HepG2 (cell line): ENCODE data around the gene MS4A10. TPM values are rescaled to one million over a fixed set of nuclear protein-coding genes. Genes with fewer than 3 reads are reported as not detected.
A peak's percentile ranks its signal among the peaks of the same experiment; 100 is the strongest.

ENCODE experiments used
- IKZF4 ChIP-seq: sonication (generic); formaldehyde crosslinking; IDR thresholded peaks from 2 replicates; pipeline ENCODE4 v1.5.1; 2020; ENCODE audit warnings: borderline replicate concordance, mild to moderate bottlenecking, low read depth, missing genetic modification reagents; ENCODE audit errors: not compliant biosample characterization
- MLX ChIP-seq: IDR thresholded peaks from 2 replicates; pipeline ENCODE4 v1.6.1; 2016
- NAIF1 ChIP-seq: sonication (generic); formaldehyde crosslinking; IDR thresholded peaks from 2 replicates; pipeline ENCODE4 v1.5.0; 2020; ENCODE audit warnings: mild to moderate bottlenecking, missing genetic modification reagents, borderline replicate concordance
- PRDM4 ChIP-seq: sonication (generic); formaldehyde crosslinking; IDR thresholded peaks from 2 replicates; pipeline ENCODE4 v1.9.0; 2021; ENCODE audit warnings: missing genetic modification reagents, borderline replicate concordance
- TRAFD1 ChIP-seq: sonication (generic); formaldehyde crosslinking; IDR thresholded peaks from 2 replicates; pipeline ENCODE4 v1.5.1; 2020; ENCODE audit warnings: missing genetic modification reagents, mild to moderate bottlenecking, borderline replicate concordance
- ZBTB14 ChIP-seq: sonication (generic); formaldehyde crosslinking; IDR thresholded peaks from 2 replicates; pipeline ENCODE4 v1.4.0; 2020; ENCODE audit warnings: missing genetic modification reagents
- ZNF160 ChIP-seq: sonication (generic); formaldehyde crosslinking; IDR thresholded peaks from 2 replicates; pipeline ENCODE4 v1.8.0; 2022; ENCODE audit warnings: mild to moderate bottlenecking, inconsistent platforms, missing genetic modification reagents
- ZNF207 ChIP-seq: fragments of 450-650 bp; IDR thresholded peaks from 2 replicates; pipeline ENCODE4 v1.6.1; 2016; ENCODE audit warnings: antibody characterized with exemption, borderline replicate concordance
- ZNF576 ChIP-seq: sonication (generic); formaldehyde crosslinking; IDR thresholded peaks from 2 replicates; pipeline ENCODE4 v1.4.0; 2020; ENCODE audit warnings: mild to moderate bottlenecking, missing genetic modification reagents
- ZNF770 ChIP-seq: sonication (generic); formaldehyde crosslinking; IDR thresholded peaks from 2 replicates; pipeline ENCODE4 v1.5.0; 2020; ENCODE audit warnings: mild to moderate bottlenecking, missing genetic modification reagents
- ZNF839 ChIP-seq: sonication (generic); formaldehyde crosslinking; IDR thresholded peaks from 2 replicates; pipeline ENCODE4 v1.4.0; 2020; ENCODE audit warnings: missing genetic modification reagents, mild to moderate bottlenecking, borderline replicate concordance
- ZSCAN5A ChIP-seq: sonication (generic); formaldehyde crosslinking; IDR thresholded peaks from 2 replicates; pipeline ENCODE4 v1.8.0; 2022; ENCODE audit warnings: mild to moderate bottlenecking, missing genetic modification reagents, borderline replicate concordance
- polyA plus RNA-seq, 8 experiments: library from polyadenylated mRNA; depleted of rRNA in 3 of 8; stranded (reverse) in 7 of 8; unstranded in 1 of 8; fragments of >200 nt; fragmentation: Illumina TruSeq in 4 of 8; extraction: Trizol in 4 of 8; gene quantifications; 2 replicates each; pipeline versions ENCODE4 v1.2.1 to v1.2.3, GENCODE V29; 2011 to 2016; ENCODE audit warnings: low read depth in 4 of 8, missing spikeins in 1 of 8, mixed read lengths in 1 of 8; ENCODE audit not compliant: insufficient read depth in 1 of 8
- total RNA-seq, 5 experiments: library from RNA; depleted of rRNA; stranded (reverse); fragments of >200 nt; fragmentation: Illumina TruSeq; extraction: Trizol; gene quantifications; 2 replicates each; pipeline ENCODE4 v1.2.3, GENCODE V29; 2016; ENCODE audit warnings: low read depth in 1 of 5

MS4A10 gene
- total and polyA plus RNA-seq, 2 of the 13 experiments (the other 11 are each of a cell fraction or from before 2014, with no cell fraction given), result not detected

GRCh38 chr11:60841797-60842667 is 56.9 kb downstream of the MS4A10 start, which contains the start of gene CCDC86 (continued):
- TF ChIP-seq TRAFD1 (CRISPR knock-in tag) (no peak), NAIF1 (CRISPR knock-in tag) (no peak), ZNF839 (CRISPR knock-in tag) (no peak), ZNF207 (no peak), ZSCAN5A (CRISPR knock-in tag) (no peak), IKZF4 (CRISPR knock-in tag) (peak; percentile 86), ZBTB14 (CRISPR knock-in tag) (peak; percentile 33; the same call in 1 of the 2 replicates), ZNF770 (no peak), MLX (CRISPR knock-in tag) (peak; percentile 85), PRDM4 (no peak), ZNF576 (CRISPR knock-in tag) (peak; percentile 16; the same call in 1 of the 2 replicates), ZNF160 (CRISPR knock-in tag) (peak; percentile 83; the same call in 1 of the 2 replicates)
